HFFc6 (cell line): Measurements from ENCODE around the gene LONP2. TPM values are rescaled to one million over a fixed set of nuclear protein-coding genes. Genes with fewer than 3 reads are reported as not detected.
A peak's percentile ranks its signal among the peaks of the same experiment; 100 is the strongest.
"Not testable (repeated sequence)": the region's sequence is repeated elsewhere in the genome, so short reads cannot be mapped to it uniquely, and the experiment has no call there.

ENCODE experiments used
- DNase-seq: peaks from one replicate; pipeline ENCODE4 v3.0.0-alpha.2; 2018
- H3K27ac Mint-ChIP-seq: 2 replicates; pipeline ENCODE4 v1.8.0; 2020; ENCODE audit warnings: mild to moderate bottlenecking, mixed read lengths
- H3K27me3 Mint-ChIP-seq: 2 replicates; pipeline ENCODE4 v1.8.0; 2021; ENCODE audit warnings: mild to moderate bottlenecking, moderate library complexity, mixed read lengths; ENCODE audit not compliant: insufficient read depth
- H3K36me3 Mint-ChIP-seq: 2 replicates; pipeline ENCODE4 v1.8.0; 2021; ENCODE audit warnings: low read depth, mixed read lengths
- H3K4me1 Mint-ChIP-seq: 2 replicates; pipeline ENCODE4 v1.8.0; 2020; ENCODE audit warnings: low read depth, mixed read lengths
- H3K4me3 Mint-ChIP-seq: 2 replicates; pipeline ENCODE4 v1.8.0; 2020; ENCODE audit warnings: mild to moderate bottlenecking, moderate library complexity, mixed read lengths
- H3K9me3 Mint-ChIP-seq: 2 replicates; pipeline ENCODE4 v1.8.0; 2020; ENCODE audit warnings: mild to moderate bottlenecking, mixed read lengths
- total RNA-seq, 6 experiments: library from RNA; stranded (reverse); fragmentation: NEBNext Ultra II Directional; extraction: Animal tissue kit (Norgen Biotek cat#: 25700); gene quantifications; 2 replicates in 1 of 6; 3 replicates in 5 of 6; pipeline ENCODE4 v1.2.3, GENCODE V29; 2021
- TF ChIP-seq, protein P1 (sequence below): fragments of 200-600 bp; sonication (generic); IDR thresholded peaks from 2 replicates; pipeline ENCODE4 v1.5.0; 2021; ENCODE audit warnings: antibody characterized with exemption, mild to moderate bottlenecking

The LONP2 gene
- total RNA-seq, 6 experiments from 2014 or later: 64.3 to 80.1 (median 72.8) TPM

DNA sequence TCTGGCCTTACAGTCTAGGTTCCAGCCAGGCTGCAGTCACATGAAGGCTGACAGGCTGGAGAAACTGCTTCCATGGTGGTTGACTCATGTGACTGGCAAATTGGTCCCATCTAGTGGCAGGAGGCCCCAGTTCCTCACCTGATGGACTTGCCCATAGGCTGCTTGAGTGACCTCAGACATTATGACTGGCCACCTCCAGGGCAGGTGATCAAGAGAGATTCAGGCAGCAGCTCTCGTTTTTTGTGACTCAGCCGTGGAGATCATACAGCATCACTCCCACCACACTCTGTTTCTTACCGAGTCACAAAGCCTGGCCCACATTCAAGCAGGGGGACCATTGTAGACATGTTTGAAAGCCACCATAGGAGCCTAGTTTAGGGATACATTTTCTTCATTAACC is 106.6 kb downstream of the LONP2 start:
- peaks cover 13% of the 10 kb centered on the region; the same call in 1 of the 2 replicates for H3K4me1 Mint-ChIP-seq
- peaks cover 16% of the 10 kb centered on the region; the same call in 1 of the 2 replicates for H3K36me3 Mint-ChIP-seq
- no peak overlapping the region for H3K27ac Mint-ChIP-seq
- no peak overlapping the region for H3K4me3 Mint-ChIP-seq
- no peaks in the 10 kb centered on the region for H3K9me3 Mint-ChIP-seq
- H3K27me3 Mint-ChIP-seq: peaks cover 2% of the 10 kb centered on the region
- TF ChIP-seq, protein P1, sequence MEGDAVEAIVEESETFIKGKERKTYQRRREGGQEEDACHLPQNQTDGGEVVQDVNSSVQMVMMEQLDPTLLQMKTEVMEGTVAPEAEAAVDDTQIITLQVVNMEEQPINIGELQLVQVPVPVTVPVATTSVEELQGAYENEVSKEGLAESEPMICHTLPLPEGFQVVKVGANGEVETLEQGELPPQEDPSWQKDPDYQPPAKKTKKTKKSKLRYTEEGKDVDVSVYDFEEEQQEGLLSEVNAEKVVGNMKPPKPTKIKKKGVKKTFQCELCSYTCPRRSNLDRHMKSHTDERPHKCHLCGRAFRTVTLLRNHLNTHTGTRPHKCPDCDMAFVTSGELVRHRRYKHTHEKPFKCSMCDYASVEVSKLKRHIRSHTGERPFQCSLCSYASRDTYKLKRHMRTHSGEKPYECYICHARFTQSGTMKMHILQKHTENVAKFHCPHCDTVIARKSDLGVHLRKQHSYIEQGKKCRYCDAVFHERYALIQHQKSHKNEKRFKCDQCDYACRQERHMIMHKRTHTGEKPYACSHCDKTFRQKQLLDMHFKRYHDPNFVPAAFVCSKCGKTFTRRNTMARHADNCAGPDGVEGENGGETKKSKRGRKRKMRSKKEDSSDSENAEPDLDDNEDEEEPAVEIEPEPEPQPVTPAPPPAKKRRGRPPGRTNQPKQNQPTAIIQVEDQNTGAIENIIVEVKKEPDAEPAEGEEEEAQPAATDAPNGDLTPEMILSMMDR: no peak
- no peak for DNase-seq

DNA sequence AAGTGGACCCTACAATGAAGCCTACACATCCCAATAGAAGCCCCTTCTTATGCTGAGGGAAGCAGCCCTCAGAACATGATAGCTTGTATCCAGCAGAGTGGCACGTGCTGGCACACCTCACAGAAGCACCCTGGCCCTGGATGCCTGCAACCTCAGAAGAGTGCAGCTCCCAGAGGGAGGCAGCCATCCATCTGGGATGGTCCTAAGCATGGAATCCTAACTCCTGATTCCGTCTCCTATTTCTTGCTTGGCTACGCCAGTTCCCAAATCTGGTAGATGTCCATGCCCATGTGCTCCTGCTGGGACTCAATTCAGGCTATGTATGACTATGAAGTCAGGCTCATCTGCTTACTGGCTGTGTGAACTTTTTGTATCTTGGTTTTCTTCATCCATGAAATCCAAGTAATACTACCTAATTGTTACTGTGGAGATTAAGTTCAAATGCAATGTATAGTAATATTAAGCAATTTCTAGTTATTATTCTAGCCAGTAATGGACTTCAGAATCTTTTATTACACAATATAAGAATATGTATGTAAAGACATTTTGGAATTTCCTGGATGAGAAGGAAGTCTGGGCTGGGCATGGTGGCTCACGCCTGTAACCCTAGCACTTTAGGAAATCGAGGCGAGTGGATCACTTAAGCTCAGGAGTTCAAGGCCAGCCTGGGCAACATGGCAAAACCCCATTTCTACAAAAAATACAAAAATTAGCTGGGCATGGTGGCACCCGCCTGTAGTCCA is 108.7 kb downstream of the LONP2 start:
- Mint-ChIP-seq H3K27ac (no peak overlapping the region), H3K9me3 (no peaks in the 10 kb centered on the region), H3K4me1 (peaks cover 20% of the 10 kb centered on the region), H3K27me3 (peaks cover 2% of the 10 kb centered on the region), H3K4me3 (no peak overlapping the region), H3K36me3 (peaks cover 15% of the 10 kb centered on the region)
- TF ChIP-seq, protein P1: no peak
- DNase-seq: no peak

DNA sequence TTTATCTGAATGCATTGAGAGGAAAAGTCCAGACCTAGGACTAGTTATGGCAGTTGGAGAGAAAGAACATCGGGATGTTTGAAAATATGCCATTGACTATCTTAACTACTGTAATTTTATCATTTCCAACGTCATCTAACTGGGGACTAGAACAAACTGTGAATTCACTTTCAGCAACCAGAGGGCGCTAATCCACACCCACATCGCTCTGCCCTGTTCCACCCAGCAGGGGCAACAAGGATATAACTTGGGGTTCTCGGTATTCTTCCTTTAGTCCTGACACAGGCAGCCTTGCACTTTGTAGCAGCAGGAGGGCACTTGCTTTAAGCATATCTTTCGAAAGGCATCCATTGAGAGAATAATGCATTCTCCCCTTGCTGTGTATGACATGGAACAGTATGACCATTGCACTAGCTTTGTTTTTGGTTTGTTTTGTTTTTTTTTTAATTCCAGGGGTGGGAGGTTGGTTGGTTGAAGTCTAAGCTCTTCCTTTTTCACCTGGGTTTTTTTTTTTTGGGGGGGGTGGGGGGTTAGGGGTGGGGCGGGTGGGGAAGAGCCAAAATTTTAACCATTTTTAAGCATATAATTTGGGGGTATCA is 109.6 kb downstream of the LONP2 start:
- H3K9me3 Mint-ChIP-seq: no peaks in the 10 kb centered on the region
- H3K4me1 Mint-ChIP-seq: peaks cover 20% of the 10 kb centered on the region
- H3K4me3 Mint-ChIP-seq: no peak overlapping the region
- TF ChIP-seq, protein P1: peak; percentile 93
- peaks cover 2% of the 10 kb centered on the region for H3K27me3 Mint-ChIP-seq
- peak overlapping the region; percentile 70; the same call in 1 of the 2 replicates for H3K27ac Mint-ChIP-seq
- H3K36me3 Mint-ChIP-seq: peaks cover 18% of the 10 kb centered on the region
- peak; percentile 72 for DNase-seq

GRCh38 chr16:48354385-48354784 is 110.3 kb downstream of the LONP2 start:
- not testable (repeated sequence) for H3K27me3 Mint-ChIP-seq, H3K27ac Mint-ChIP-seq, H3K9me3 Mint-ChIP-seq, H3K4me3 Mint-ChIP-seq, DNase-seq
- Mint-ChIP-seq H3K4me1 (peaks cover 20% of the 10 kb centered on the region), H3K36me3 (peaks cover 18% of the 10 kb centered on the region)

DNA sequence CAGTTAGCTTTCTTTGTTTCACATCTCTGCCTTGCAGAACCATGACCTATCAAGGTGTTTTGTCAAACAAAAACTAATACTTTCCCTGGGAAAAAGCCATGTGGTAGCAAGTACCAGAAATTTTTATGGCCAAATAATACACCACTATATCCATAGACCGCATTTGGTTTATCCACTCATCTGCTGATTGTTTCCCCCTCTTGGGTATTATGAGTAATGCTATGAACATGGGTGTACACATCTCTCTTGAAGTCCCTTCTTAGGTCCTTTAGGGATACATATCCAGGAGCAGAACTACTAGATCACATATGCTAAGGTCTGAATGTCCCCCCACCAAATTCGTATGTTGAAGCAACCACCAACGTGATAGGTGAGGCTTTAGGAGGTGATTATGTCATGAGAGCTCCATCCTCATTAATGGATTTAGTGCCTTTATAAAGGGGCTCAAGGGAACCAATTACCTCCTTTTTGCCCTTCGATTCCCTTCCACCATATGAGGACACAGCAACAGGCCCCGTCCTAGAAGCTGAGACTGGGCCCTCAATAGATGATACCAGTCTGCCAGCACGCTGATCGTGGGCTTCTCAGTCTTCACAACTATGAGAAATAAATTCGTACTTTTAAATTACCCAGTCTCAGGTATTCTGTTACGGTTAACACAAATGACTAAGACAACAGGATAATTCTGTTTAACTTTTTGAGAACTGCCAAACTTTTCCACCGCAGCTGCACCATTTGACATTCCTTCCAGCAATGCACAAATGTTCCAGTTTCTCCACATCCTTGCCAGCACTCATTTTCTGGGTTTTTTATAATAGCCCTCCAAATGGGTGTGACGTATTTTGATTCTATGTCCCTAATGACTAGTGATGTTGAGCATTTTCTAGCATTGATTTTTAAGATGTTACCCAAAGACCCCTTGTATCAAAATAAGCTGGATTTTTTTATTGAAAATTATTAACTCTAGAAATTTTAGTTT is 111.1 kb downstream of the LONP2 start:
- Mint-ChIP-seq H3K36me3 (peaks cover 16% of the 10 kb centered on the region), H3K4me1 (peaks cover 20% of the 10 kb centered on the region), H3K27ac (peak overlapping the region; percentile 5; the same call in 1 of the 2 replicates), H3K4me3 (no peak overlapping the region), H3K9me3 (no peaks in the 10 kb centered on the region), H3K27me3 (no peaks in the 10 kb centered on the region; the same call in 1 of the 2 replicates)
- TF ChIP-seq, protein P1: no peak
- DNase-seq: no peak
